ENCODE results near the gene CREB3L2. TPM values are rescaled to one million over a fixed set of nuclear protein-coding genes. Genes with fewer than 3 reads are reported as not detected.

Gene CREB3L2
- total and polyA plus RNA-seq, 5 experiments from 2014 or later, result 5.2 to 12.8 (median 9.0) TPM

GRCh38 chr7:137904833-137905232, 97.1 kb downstream of the CREB3L2 start:
- peaks cover 13 to 65% (median 23%) of the 10 kb centered on the region in 3 donors for H3K36me3 Mint-ChIP-seq
- peaks cover 0 to 9% (median 6%) of the 10 kb centered on the region in 4 donors for H3K4me1 Mint-ChIP-seq
- POLR2A ChIA-PET, result interaction anchor here (0.6 to 0.8 kb wide), 2 partner anchors 9 to 98 kb away, joined by 3 read pairs; no protein-coding TSS in a partner anchor
- H3K4me3 Mint-ChIP-seq, result no peak overlapping the region
- DNase-seq (no peak), ATAC-seq (no peak)
- no peaks in the 10 kb centered on the region for H3K9me3 Mint-ChIP-seq
- H3K27me3 Mint-ChIP-seq, result no peaks in the 10 kb centered on the region
- peak overlapping the region in 3 of 10 donors; percentile 12 to 71 (median 70) for H3K27ac Mint-ChIP-seq

GRCh38 chr7:137903382-137904169, 98.3 kb downstream of the CREB3L2 start:
- Mint-ChIP-seq H3K9me3 (no peaks in the 10 kb centered on the region), H3K4me1 (peaks cover 4 to 21% (median 16%) of the 10 kb centered on the region in 4 donors), H3K4me3 (no peak overlapping the region), H3K27ac (peak overlapping the region in 6 of 10 donors; percentile 27 to 84 (median 70)), H3K27me3 (no peaks in the 10 kb centered on the region), H3K36me3 (peaks cover 13 to 61% (median 19%) of the 10 kb centered on the region in 3 donors)
- POLR2A ChIA-PET, result interaction anchor here (0.7 kb wide), 1 partner anchor 24 kb away, joined by 3 read pairs; no protein-coding TSS in a partner anchor
- DNase-seq (peak; percentile 16 to 79 (median 56)), ATAC-seq (peak; percentile 59 to 73)

GRCh38 chr7:137900137-137900536, 101.7 kb downstream of the CREB3L2 start:
- no peak for ATAC-seq

GRCh38 chr7:137898839-137899721, 102.8 kb downstream of the CREB3L2 start:
- Mint-ChIP-seq H3K27ac (peak overlapping the region; percentile 11 to 87 (median 72)), H3K36me3 (peaks cover 0 to 63% (median 27%) of the 10 kb centered on the region in 3 donors), H3K4me3 (peak overlapping the region; percentile 57 to 83 (median 74)), H3K4me1 (peaks cover 7 to 29% (median 22%) of the 10 kb centered on the region in 4 donors), H3K9me3 (no peaks in the 10 kb centered on the region), H3K27me3 (no peaks in the 10 kb centered on the region)
- DNase-seq (peak; percentile 58 to 85 (median 70)), ATAC-seq (peak; percentile 95 to 98)
- POLR2A ChIA-PET, result interaction anchor here (1.6 kb wide), 1 partner anchor 103 kb away, joined by 5 read pairs; the partner anchor contains the start of gene CREB3L2

More at GRCh38 chr7:137900137-137900536, 101.7 kb downstream of the CREB3L2 start:
- Mint-ChIP-seq H3K4me1 (peaks cover 7 to 29% (median 22%) of the 10 kb centered on the region in 4 donors), H3K9me3 (no peaks in the 10 kb centered on the region), H3K27me3 (no peaks in the 10 kb centered on the region), H3K4me3 (peak overlapping the region in 1 of 10 donors; percentile 14), H3K36me3 (peaks cover 0 to 59% (median 21%) of the 10 kb centered on the region in 3 donors), H3K27ac (peak overlapping the region in 5 of 10 donors; percentile 19 to 75 (median 45))
- DNase-seq, result no peak
- POLR2A ChIA-PET, result interaction anchor here (1.6 kb wide), 1 partner anchor 102 kb away, joined by 5 read pairs; the partner anchor contains the start of gene CREB3L2

GRCh38 chr7:137895301-137896221, 106.3 kb downstream of the CREB3L2 start:
- H3K9me3 Mint-ChIP-seq, result no peaks in the 10 kb centered on the region
- no peak for DNase-seq
- peak overlapping the region in 1 of 10 donors; percentile 38 for H3K27ac Mint-ChIP-seq
- no peak overlapping the region for H3K4me3 Mint-ChIP-seq
- H3K36me3 Mint-ChIP-seq, result peaks cover 4 to 75% (median 47%) of the 10 kb centered on the region in 3 donors
- POLR2A ChIA-PET, result interaction anchor here (0.7 kb wide), 1 partner anchor 9 kb away, joined by 3 read pairs; no protein-coding TSS in a partner anchor
- ATAC-seq, result no peak
- H3K4me1 Mint-ChIP-seq, result peaks cover 7 to 22% (median 17%) of the 10 kb centered on the region in 4 donors
- no peaks in the 10 kb centered on the region for H3K27me3 Mint-ChIP-seq

- Mint-ChIP-seq H3K36me3 (peaks cover 4 to 71% (median 49%) of the 10 kb centered on the region in 3 donors), H3K9me3 (no peaks in the 10 kb centered on the region), H3K4me3 (no peak overlapping the region), H3K27ac (no peak overlapping the region), H3K27me3 (no peaks in the 10 kb centered on the region), H3K4me1 (peaks cover 0 to 9% (median under 1%) of the 10 kb centered on the region in 4 donors)
- DNase-seq (no peak), ATAC-seq (no peak)
- POLR2A ChIA-PET, result no interaction called here
These were observed 108.6 kb downstream of the CREB3L2 start for GRCh38 chr7:137893143-137893742.

GRCh38 chr7:137891016-137891655, 110.8 kb downstream of the CREB3L2 start:
- H3K9me3 Mint-ChIP-seq, result no peaks in the 10 kb centered on the region
- H3K27ac Mint-ChIP-seq, result no peak overlapping the region
- POLR2A ChIA-PET, result no interaction called here
- peaks cover 4 to 62% (median 41%) of the 10 kb centered on the region in 3 donors for H3K36me3 Mint-ChIP-seq
- DNase-seq, result no peak
- no peaks in the 10 kb centered on the region for H3K27me3 Mint-ChIP-seq
- H3K4me1 Mint-ChIP-seq, result no peaks in the 10 kb centered on the region
- no peak overlapping the region for H3K4me3 Mint-ChIP-seq
- ATAC-seq, result no peak

- H3K4me1 Mint-ChIP-seq, result no peaks in the 10 kb centered on the region
- H3K27me3 Mint-ChIP-seq, result no peaks in the 10 kb centered on the region
- H3K36me3 Mint-ChIP-seq, result peaks cover 4 to 55% (median 34%) of the 10 kb centered on the region in 3 donors
- no peak overlapping the region for H3K4me3 Mint-ChIP-seq
- ATAC-seq, result no peak
- POLR2A ChIA-PET, result no interaction called here
- no peaks in the 10 kb centered on the region for H3K9me3 Mint-ChIP-seq
- no peak for DNase-seq
- no peak overlapping the region for H3K27ac Mint-ChIP-seq
These were observed 111.4 kb downstream of the CREB3L2 start for GRCh38 chr7:137890449-137890921.

GRCh38 chr7:137888241-137888640, 113.6 kb downstream of the CREB3L2 start:
- no peak for ATAC-seq
- peak overlapping the region in 2 of 10 donors; percentile 5 to 29 for H3K27ac Mint-ChIP-seq
- POLR2A ChIA-PET, result no interaction called here

GRCh38 chr7:137886746-137887145, 115.1 kb downstream of the CREB3L2 start:
- Mint-ChIP-seq H3K36me3 (peaks cover 7 to 60% (median 43%) of the 10 kb centered on the region in 3 donors), H3K27ac (no peak overlapping the region), H3K9me3 (peaks cover 0 to 4% (median 0%) of the 10 kb centered on the region in 9 donors), H3K27me3 (no peaks in the 10 kb centered on the region), H3K4me1 (no peaks in the 10 kb centered on the region), H3K4me3 (no peak overlapping the region)
- POLR2A ChIA-PET, result no interaction called here
- DNase-seq (no peak), ATAC-seq (no peak)

More at GRCh38 chr7:137888241-137888640, 113.6 kb downstream of the CREB3L2 start:
- peaks cover 0 to 56% (median 37%) of the 10 kb centered on the region in 3 donors for H3K36me3 Mint-ChIP-seq
- no peaks in the 10 kb centered on the region for H3K4me1 Mint-ChIP-seq
- DNase-seq, result no peak
- no peaks in the 10 kb centered on the region for H3K27me3 Mint-ChIP-seq
- no peaks in the 10 kb centered on the region for H3K9me3 Mint-ChIP-seq
- no peak overlapping the region for H3K4me3 Mint-ChIP-seq

- peaks cover 0 to 4% (median 0%) of the 10 kb centered on the region in 9 donors for H3K9me3 Mint-ChIP-seq
- no peak overlapping the region for H3K4me3 Mint-ChIP-seq
- ATAC-seq (no peak), DNase-seq (no peak)
- POLR2A ChIA-PET, result no interaction called here
- no peaks in the 10 kb centered on the region for H3K4me1 Mint-ChIP-seq
- no peaks in the 10 kb centered on the region for H3K27me3 Mint-ChIP-seq
- H3K36me3 Mint-ChIP-seq, result peaks cover 11 to 60% (median 44%) of the 10 kb centered on the region in 3 donors
- H3K27ac Mint-ChIP-seq, result peak overlapping the region in 4 of 10 donors; percentile 1 to 66 (median 12)
These were observed 115.6 kb downstream of the CREB3L2 start for GRCh38 chr7:137886281-137886680.

All from naive thymus-derived CD8-positive, alpha-beta T cell (primary cell).